Stimulated activated CD8-positive, alpha-beta memory T cell treated with anti-CD3 and anti-CD28 coated beads, Interleukin-12 subunit alpha, Interleukin-12 subunit beta, amount 100 ng/mL, for 4 hours (primary cell): Measurements from ENCODE around the gene M6PR.
"Not testable (repeated sequence)": the region's sequence is repeated elsewhere in the genome, so short reads cannot be mapped to it uniquely, and the experiment has no call there.

Experiments
- DNase-seq: peaks from one replicate; pipeline ENCODE4 v3.0.0-alpha.2; 2020; ENCODE audit warnings: low read depth

M6PR gene

GRCh38 chr12:8950702-8951478, 1.4 kb upstream of the M6PR start:
- no peak for DNase-seq

DNA sequence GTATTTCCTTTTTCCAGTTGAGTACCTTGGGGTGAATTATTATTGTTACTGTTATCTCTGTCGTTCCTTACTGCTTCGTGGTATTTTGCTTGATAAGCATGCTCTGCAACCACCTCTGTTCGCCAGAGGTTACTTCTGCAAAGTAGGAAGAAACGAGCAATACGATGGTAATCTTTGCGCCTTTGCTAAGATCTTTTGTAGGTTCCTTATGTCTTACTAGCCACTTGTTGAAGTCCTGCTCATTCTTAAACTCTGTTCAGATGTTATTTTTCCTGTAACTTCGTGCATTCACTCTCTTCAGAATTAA, 729 bp upstream of the M6PR start:
- DNase-seq = no peak

DNA sequence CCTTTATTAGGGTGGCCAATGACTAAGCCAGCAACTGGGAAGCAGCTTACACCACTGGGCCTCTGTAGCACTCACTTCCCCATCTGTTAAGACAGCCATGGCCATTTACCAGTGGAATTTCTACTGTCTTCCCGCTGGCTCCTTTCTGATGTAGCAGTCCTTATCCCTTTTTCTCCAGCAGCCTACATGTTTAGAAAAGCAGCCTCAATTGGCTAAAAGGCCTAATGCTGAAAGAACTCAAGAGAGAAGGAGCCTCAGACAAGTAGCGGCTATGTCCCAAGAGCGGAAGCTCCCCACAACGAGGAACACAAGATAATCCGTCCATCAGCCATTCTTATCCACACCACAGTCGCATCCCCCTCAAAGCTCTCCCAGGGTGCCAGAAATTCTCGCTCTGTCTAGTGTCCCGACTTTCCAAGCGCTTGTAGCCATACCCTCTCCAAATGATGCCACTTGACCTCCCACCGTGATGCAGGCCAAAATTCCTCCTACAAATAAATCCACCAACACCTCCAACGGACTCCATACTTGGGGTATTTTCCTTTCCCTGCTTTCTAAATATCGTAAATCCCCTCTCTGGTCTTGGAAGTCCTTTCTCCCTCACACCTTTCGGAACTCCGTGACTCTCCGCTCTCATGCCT, 624 bp downstream of the M6PR start:
- DNase-seq = no peak

DNA sequence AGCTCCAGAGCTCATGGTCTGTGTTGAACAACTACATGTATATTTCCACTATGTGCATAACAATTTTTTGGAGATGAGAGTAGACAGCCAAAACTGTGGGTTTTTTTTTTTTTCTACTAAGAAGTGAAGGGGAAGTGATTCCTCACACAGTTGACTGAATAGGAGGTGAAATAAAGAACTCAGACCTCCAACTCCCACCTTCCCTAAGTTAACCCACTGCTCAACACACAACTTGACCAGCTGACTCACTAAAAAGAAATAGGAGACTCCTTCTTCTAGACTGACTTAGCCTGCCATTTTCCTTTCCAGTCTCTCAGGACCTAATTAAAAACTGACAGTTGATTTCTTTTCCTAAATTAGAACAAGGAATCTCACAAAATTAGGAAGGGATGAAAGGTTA, 1.7 kb downstream of the M6PR start:
- DNase-seq = no peak

DNA sequence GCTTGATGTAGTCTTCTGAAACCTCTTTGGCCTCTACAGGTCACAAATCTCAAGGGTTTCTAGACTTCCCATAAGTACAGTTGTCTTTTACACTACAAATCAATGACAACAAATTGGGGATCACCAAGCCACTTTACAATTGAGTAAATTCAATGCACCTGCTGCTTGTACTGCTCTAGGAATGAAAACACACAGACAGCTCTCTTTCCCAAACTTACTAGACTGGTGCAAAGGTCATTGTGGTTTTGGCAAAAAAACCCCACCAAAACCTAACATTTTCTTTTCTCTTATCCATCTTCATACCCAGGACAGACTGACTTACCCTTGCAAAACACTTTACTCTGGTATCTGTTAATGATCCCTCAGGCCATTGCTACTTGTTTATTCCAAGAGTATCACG, 2.7 kb downstream of the M6PR start:
- no peak for DNase-seq

DNA sequence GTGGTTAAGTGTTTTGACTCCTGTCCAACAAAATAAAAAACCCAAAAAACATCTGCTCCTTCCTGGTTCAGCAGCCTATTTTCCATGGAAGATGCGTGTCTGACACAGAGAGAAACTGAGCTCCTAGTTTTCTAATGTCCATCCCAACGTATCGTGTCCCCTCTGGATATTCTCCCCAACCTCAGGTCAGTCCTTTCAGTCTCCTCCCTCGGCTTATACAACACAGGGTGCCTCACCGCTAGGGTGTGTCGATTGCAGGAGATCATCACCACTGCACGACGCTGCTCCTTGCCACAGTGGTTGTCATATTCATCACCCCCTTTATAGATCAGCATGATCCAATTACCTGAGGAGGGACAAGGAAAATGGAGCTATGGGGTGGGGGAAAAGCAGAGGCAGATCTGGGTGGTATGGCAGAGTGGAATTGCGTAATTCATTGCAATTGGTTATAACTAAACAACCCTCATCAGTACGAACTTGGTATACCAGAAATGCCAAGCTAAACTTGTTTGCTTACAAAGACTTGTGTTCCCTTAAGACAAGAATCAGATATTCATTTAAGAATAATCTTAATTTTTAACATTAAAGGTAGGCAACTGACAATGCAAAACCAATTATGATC, 5.8 kb downstream of the M6PR start:
- no peak for DNase-seq

- DNase-seq = no peak
Measured at GRCh38 chr12:8941691-8942478, 7.6 kb downstream of the M6PR start.

DNA sequence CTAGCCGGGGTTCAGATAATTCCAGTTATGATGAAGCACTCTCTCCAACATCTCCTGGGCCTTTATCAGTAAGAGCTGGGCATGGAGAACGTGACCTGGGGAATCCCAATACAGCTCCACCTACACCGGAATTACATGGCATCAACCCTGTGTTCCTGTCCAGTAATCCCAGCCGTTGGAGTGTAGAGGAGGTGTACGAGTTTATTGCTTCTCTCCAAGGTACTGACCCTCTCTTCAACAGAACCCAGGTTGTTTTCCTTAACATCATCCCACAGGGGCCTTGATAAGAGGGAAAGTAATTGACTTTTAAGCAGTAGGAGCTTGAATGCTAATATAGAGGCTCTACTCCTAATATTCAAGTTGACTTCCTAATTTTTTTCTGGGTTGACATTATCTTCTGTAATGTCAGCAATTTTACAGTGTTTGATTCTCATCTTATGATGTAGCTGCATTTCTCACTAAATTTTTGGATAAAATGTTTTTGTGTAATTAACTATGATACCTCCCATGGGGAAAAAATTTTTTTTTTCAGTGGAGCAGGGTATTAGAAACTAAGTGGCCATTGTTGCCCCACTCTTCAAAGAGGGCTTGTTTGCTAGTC, 11.5 kb downstream of the M6PR start:
- DNase-seq = not testable (repeated sequence)

GRCh38 chr12:8936735-8937134, 12.7 kb downstream of the M6PR start:
- DNase-seq = no peak

- DNase-seq = not testable (repeated sequence)
Measured at GRCh38 chr12:8934080-8934479, 15.4 kb downstream of the M6PR start.

DNA sequence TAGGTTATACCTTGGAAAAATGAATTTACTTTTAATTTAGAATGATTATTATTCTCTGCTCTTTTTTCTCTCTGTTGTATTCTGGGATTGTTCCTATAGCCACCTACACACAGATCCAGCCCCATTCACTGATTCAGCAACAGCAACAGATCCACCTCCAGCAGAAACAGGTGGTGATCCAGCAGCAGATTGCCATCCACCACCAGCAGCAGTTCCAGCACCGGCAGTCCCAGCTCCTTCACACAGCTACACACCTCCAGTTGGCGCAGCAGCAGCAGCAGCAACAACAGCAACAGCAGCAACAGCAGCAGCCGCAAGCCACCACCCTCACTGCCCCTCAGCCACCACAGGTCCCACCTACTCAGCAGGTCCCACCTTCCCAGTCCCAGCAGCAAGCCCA, 17.0 kb downstream of the M6PR start:
- not testable (repeated sequence) for DNase-seq

DNA sequence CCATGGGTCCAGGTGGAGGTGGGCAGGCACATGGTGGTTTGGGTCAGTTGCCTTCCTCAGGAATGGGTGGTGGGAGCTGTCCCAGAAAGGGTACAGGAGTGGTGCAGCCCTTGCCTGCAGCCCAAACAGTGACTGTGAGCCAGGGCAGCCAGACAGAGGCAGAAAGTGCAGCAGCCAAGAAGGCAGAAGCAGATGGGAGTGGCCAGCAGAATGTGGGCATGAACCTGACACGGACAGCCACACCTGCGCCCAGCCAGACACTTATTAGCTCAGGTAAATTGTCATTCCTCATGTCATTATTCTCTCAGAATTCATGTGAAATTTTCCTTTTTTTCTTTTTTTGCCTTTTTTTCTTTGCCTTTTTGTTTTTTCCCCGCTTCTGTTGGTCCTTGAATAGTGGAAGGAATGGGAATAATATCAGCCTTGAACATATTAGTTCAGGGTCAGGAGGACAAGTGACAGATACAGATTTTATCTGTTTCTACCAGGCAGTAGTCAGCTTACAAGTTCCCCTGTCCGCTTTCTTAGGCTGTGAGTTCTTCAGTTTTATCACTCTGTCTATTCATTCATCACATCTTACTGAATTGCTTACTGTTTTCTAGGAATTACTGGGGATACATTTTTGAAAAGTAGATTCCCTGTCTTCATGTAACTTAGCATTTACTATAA, 18.7 kb downstream of the M6PR start:
- not testable (repeated sequence) for DNase-seq

DNA sequence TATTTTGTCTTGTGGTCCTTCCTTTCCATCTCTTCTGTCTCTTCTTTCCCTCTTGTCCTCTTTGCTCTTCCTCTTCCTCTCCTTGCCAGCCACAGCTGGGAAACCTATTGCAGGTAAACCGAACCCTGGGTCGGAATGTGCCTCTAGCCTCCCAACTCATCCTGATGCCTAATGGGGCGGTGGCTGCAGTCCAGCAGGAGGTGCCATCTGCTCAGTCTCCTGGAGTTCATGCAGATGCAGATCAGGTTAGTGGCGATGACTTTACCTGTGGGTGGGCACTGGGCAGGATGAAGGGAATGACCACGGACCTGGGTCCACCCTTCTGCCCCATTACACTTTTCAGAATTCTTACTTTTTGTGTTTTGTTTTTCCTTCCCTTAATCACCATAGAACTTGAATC, 26.9 kb downstream of the M6PR start:
- DNase-seq = no peak

GRCh38 chr12:8919643-8920042, 29.8 kb downstream of the M6PR start:
- not testable (repeated sequence) for DNase-seq

DNA sequence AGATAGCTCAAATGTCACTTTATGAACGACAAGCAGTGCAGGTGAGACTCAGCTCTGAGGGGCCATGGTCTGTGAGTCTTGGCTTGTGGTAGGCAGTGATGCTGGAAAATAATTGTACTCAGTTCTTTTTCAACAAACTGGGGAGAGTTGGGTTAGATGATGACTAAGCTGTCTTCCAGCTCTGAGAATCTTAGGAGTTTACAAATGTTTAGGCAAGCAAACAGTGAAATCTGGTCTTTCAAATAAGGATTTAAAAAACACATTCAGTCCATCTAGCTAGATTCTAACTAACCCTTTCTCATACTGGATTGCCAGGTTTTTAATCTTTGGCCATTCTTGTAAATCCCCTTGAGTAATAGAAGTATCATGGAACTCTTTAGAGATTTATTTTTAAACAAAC, 31.7 kb downstream of the M6PR start:
- DNase-seq = no peak

- DNase-seq = no peak
Measured at GRCh38 chr12:8917031-8917430, 32.4 kb downstream of the M6PR start.

DNA sequence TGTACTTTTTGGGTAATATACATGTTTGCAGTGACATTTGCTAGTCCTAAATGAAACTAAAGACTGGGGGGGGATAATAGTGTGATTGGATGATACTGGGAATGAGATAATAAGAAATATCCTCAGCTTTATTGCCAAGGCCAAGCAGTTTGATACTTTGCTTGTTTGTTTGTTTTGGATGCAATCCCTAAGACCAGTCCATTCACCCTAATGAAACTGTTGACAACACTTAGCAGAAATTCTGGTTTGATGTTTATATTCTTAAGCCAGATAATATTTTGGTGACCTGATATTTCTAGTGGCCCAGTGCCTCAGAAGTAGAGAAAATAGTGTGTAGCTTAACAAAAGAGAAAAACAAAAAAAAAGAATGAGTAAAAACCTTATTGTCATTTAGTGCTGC, 33.3 kb downstream of the M6PR start:
- no peak for DNase-seq

GRCh38 chr12:8914716-8915526, 34.5 kb downstream of the M6PR start:
- DNase-seq = peak; percentile 46

DNA sequence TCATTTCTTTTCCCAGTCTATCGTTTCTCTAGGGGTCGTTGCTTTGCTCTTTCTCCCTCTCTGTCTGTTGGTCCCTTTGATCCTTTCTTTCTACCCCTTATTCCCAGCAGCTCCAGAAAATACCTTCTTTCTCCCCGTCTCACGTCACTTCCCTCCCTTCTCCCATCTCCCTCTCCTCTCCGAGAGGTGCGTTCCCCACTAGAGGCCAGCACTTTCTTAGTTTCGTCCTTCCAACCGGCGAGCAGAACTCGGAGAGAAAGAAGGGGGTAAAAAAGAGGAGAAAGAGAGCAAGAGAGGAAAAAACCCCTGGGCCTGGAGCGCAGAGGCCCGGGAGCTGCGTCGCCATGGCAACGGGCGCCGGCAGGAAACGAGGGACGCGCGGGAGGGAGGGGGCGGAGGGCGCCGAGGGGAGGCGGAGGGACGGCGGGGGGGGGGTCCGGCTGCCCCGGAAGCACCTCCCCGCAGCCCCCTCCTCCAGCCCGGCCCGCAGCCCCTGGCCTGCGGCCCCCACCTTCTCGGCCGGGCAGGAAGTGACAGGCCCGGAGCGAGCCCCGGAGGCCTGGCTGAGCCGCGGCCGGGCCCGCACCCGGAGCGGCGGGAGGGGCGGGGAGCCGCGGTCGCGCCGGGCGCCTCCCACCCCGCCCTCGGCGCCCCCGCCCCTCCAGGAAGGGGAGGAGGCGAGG, 35.3 kb downstream of the M6PR start, which contains the start of gene PHC1:
PHC1 (plus strand) TSS at position 477 of the 683 bp plus-strand sequence. CDS start 3,169 bp downstream, outside the sequence.
- peak; percentile 70 for DNase-seq

DNA sequence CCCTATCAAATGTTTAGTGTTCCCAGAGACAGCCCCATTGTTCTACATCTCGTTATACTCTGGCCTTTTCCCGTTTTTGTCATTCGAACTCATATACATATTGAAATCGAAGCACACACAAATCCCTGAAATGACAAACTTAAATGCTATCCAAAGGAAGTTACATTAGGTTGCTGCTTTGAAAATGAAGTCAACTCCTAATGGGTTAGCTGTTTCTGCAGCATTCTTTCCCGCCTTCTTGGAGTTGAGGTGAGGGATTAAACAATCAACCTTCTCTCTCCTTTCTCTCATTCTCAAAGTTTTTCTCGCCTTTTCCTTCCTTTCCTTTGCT, 35.8 kb downstream of the M6PR start:
- DNase-seq = no peak
